Erythroblast (primary cell): ENCODE measurements around the gene ALLC.

ENCODE experiments used
- GATA1 ChIP-seq: IDR thresholded peaks from 2 replicates; pipeline ENCODE4 v1.6.1; 2011; ENCODE audit warnings: low read depth, mild to moderate bottlenecking, control low read depth, low read length, moderate library complexity
- POLR2A ChIP-seq: IDR thresholded peaks from 2 replicates; pipeline ENCODE4 v1.6.1; 2011; ENCODE audit warnings: mild to moderate bottlenecking, low read length

DNA sequence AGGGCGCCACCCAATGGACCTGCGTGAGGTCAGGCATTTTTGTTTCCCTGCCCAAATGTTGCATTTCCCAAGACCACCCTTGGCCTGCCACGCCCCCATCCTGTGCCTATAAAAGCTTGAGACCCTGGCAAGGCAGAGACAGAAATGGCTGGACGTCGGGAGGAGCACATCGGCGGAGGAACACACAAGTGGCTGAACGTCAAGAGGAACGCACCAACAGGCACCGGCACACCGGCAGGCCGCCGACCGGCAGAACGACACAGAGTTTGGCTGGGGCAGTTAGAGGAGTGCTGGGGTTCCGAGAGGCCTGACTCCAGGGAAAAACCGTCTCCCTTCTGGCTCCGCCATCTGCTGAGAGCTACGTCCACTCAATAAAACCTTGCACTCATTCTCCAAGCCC lies 81.3 kb downstream of the ALLC start:
- TF ChIP-seq POLR2A (no peak), GATA1 (no peak)
